ENCODE measurements around the gene B3GNT7.

DNA sequence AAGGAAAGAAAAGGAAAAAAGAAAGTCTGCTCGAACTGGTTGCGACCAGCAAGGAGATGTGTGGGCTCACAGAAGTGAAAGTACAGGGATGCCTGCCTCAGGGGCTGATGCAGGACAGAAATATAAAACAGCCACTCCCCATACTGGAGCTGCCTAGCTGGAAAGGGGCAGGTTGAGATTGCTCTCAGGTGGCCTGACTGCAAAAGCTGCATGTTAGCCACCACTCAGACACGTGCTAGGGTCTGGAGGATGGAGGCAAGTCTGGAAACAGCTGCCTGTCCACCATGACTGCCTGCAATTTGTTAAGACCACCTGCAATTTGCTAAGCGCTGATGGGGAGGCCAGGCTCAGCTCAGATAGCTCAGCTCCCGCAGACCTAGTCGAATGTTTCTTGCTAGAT lies 17.9 kb downstream of the B3GNT7 start:
- TF ChIP-seq, protein P1, sequence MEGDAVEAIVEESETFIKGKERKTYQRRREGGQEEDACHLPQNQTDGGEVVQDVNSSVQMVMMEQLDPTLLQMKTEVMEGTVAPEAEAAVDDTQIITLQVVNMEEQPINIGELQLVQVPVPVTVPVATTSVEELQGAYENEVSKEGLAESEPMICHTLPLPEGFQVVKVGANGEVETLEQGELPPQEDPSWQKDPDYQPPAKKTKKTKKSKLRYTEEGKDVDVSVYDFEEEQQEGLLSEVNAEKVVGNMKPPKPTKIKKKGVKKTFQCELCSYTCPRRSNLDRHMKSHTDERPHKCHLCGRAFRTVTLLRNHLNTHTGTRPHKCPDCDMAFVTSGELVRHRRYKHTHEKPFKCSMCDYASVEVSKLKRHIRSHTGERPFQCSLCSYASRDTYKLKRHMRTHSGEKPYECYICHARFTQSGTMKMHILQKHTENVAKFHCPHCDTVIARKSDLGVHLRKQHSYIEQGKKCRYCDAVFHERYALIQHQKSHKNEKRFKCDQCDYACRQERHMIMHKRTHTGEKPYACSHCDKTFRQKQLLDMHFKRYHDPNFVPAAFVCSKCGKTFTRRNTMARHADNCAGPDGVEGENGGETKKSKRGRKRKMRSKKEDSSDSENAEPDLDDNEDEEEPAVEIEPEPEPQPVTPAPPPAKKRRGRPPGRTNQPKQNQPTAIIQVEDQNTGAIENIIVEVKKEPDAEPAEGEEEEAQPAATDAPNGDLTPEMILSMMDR (conservative IDR thresholded peaks at IDR 0.05; ENCODE audit: low read depth in 2 of 2) = no peak
- TF ChIP-seq EZH2phosphoT487 (IDR thresholded peaks at IDR 0.05; ENCODE audit: unreplicated experiment) = no peak
- no peak for TF ChIP-seq POLR2AphosphoS5 (IDR thresholded peaks at IDR 0.05; ENCODE audit: low read depth)
